Stimulated activated CD4-positive, alpha-beta T cell treated with anti-CD3 and anti-CD28 coated beads, Interleukin-2, amount 100 ng/mL, for 48 hours (primary cell): ENCODE data around the gene KIAA1614.

ENCODE experiments used
- DNase-seq, 2 donors: peaks; one replicate each; pipeline ENCODE4 v3.0.0-alpha.2; 2020

The KIAA1614 gene

DNA sequence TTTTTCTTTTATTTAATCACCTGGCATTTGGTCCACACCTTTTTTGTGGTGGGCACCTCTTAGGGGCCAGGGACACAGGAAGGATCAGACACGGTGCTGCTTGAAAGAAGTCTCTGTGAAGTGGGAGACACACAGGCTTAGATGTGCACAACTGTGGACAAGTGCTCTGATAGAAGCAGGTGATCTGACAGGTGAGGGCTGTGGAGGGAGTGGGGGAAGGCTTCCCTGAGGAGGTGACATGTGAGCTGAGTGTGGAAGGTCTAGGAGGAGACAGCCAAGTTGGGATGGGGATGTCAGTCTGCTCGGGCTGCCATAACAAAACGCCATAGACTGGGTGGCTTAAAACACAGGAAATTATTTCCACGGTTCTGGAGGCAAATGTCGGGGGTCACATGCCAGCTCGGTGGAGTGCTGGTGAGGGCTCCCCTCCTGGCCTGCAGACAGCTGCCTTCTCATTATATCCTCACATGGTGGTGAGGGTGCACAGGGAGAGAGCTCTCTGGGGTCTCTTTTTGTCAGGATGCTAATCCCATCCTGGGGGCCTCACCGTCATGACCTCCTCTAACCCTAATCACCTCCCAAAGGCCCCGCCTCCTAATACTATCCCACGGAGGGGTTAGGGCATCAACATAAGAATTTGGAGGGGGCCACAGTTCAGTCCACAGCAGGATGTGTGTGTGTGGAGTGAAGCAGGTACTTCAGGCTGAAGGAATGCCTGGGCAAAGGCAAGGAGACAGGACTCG, 5.2 kb upstream of the KIAA1614 start:
- DNase-seq = no peak

DNA sequence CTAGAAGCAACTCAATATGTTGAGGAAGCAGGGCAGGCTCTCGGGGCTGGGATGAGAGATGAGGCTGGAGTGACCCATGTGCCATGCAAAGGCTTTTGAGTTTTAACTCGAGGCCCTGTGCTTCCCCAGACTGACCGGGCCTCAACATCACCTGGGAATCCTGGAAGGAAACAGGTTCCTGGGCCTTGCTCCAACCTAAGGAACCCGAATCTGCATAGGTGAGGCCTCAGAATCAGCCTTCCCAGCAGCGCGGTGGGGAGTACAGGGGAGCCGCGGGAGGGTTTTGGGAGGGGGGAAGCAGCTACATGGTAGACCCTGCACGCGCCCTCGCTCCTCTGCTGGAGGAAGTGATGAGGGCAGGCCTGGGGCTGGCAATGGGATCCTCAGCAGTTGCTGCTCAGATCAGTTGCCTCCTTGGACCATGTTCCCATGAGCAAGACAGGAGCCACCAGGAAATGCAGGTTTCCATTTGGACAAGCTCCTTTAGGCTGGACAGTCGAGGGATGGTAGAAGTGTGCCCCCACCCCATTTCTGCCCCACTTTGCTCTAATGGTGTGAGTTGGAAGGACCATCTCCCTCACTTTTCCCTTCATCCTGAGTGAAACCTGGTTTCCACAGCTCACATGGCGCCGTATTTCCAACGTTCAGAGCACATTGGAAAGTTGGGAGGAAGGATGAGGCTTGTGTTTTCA, 4.5 kb upstream of the KIAA1614 start:
- no peak for DNase-seq

DNA sequence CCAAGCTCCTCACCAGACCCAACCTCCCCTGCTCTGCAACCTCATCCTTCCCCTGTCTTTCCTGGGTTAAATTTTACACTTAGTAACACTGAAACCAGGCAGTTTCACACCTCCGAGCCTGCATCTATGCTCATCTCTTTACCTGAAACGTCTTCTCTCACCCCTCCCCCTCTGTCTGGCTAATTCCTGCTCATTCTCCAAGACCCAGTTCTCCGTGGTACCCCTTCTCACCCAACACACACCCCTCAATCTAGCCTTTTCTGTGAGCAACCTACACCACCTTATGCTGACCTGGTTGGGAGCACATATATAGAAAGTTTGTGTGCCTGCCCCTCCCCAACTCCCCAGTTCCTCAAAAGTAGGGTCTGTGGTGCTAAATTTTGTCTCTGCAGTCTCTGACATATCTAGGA, 3.7 kb upstream of the KIAA1614 start:
- DNase-seq = no peak

DNA sequence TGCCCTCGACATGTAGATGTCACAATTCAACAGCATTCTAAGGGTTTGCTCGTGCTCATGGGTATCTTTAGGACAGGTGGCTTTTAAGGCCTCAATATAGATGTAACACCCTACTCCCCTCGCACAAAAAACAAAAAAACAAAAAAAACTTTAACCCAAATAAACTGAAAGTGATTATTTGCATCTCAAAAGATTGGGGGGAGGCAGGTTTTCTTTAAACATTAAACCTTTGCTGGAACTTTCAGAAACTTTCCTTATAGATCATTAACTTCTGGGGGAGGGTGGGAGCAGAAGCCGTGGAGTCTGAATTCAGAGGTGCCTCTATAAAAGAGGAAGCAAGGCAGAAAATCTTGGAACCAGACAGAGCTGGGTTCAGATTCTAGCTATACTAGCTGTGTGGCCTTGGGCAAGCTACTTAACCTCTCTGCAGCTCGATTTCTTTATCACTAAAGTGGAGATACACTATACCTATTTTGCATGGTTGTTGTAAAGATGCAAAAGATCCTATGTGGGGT, 3.2 kb upstream of the KIAA1614 start:
- DNase-seq = no peak

DNA sequence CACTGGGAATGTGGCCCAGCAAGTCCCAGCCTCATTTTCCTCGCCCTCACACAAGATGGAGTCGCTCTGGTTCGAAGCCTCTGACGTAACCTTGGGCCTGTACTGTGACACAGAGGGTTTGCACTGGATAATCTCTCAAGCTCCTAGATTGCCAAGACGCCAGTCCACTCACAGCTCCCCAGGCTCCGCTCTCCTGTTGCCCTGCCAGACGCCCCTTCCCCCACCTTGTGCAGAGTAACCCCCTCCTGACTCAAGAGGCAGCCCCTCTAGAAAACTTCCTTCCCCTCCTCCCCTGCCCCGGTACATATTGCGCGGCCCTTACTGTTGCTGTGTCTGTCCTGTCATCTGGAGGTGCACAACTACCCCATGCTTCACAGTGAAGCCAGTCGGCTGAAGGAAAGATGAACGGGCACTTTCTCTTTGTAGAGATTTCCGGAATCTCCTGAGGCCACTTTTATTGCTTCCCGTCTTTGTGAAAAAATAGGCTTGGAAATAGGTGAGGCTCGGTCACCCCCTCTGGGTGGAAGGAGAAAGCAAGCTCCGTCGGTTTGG, 981 bp upstream of the KIAA1614 start:
- DNase-seq = no peak

DNA sequence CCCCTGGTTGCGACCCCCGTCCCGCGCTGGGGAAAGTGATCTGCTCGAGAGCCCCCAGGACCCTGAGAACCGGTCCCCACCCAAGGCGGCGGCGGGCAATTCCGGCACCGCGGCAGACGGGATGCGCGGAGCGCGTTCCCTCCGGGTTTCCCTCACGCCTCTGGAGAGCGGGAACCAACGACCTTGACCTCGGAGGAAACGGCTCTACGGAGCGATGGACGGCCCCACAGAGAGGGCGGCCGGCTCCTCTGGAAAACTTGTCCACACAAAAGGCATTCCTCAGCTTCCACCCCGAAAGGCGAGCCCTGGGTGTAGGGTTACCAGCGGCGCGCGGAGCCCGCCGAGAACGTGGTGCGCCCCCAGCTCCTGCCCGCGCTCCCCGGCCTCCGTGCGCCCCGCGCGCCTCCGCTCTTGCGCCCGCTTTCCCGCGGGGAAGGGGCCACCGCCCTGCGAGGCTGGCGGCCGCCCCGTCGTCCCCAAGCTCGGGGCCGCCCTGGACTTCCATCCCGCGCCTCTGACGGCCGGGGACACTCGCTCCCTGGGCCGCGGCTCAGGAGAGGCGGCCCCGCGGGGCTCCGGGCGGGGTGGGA, 391 bp upstream of the KIAA1614 start:
- DNase-seq = no peak

DNA sequence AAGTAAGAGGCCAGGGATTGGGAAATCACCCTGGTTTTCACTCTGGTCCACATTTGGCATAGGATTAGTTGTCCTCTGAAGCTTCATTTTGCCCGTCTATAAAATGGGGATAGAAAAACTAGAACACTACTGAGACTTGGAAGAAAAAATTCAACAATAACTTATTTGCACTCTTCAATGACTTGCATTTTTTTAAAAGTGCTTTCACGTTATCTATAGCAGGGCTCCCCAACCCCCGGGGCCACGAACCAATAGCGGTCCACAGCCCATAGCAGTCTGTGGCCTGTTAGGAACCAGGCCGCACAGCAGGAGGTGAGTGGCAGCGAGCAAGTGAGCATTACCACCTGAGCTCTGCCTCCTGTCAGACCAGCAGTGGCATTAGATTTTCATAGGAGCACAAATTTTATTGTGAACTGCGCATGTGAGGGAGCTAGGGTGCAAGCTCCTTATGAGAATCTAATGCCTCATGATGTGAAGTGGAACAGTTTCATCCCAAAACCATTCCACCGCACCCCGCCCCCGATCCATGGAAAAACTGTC, 2.8 kb downstream of the KIAA1614 start:
- DNase-seq = no peak

DNA sequence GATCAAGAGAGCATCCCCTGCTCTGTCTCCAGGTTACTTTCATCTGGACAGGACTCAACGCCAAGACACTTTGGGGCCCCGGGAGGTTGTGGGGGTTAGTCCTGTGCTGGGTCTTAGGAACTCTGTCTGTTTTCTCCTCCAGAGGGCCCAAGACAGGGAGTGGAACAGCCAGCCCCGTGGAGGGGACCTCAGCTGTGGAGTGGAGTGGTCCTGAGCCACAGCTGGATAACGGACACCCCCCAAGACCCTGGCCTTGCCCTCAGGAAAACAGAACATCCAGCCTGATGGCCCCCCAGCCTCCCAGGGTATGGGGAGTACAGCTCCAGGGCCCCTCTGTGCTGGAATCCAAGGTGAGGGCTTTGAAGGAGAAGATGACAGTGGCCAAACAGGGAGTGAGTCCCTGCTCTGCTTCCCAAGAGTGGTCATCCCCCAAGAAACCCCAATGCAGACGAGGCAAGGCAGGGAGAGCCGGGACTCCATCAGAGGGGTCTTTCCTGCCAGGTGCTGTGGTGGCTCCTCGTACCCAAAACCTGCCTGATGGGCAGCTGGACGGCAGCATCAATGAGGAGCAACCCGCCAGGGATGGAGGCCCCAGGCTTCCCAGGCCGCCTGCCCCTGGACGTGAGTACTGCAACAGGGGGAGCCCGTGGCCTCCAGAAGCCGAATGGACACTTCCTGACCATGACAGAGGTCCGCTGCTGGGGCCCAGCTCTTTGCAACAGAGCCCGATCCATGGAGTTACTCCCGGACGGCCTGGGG, 3.5 kb downstream of the KIAA1614 start:
- DNase-seq = no peak

DNA sequence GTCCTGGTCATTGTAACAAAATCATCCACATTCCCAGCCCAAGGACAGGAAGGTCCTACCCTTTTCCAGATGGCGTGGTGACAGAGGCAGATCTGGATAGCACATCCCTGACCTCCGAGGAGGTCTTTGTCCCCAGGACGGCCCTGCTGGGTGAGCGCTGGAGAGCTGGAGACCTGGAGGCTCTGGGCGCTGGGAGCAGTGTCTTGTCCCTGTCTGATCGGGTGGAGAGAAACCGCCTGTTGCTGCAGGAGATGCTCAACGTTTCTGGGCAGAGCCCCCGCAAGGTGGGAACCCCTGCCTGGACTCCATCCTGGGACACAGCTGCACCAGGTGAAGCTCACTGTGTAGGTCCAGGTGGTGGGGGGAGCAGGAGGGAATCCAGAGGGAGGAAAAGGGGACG, 4.1 kb downstream of the KIAA1614 start:
- no peak for DNase-seq

DNA sequence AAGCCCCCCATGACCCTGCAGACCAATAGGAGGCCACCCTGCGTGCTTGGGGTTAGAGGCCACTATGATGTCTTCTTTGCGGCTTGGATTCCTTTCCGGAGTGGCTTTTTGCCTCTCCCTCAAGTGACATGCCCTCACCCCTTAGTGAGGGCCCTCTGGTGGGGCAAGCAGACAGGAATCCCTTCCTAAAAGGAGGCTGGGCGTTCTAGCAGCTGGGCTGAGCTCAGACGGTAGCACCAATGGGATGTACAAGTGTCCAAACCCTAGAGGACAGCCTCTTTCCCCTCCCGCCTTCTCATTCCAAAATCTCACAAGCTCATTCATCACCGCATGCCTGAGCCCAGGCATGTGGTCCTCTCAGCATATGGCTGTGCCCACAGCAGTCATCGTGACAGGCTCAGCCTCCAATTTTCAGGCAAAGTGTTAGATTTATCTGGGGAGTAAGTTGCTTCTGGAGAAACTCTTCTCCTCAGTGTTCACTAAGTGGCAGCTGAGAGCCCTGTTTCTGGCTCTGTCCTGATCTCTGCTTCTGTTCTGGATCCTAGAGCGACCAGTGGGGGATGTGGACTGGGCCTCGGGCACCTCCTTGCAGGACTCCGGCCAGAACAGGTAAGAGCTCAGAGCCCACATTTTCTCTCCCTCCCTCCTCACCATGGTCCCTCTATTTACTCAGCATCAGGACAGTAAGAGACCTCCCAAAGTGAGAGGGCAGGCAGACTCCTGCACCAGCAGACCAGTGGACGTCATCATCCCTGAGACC, 4.8 kb downstream of the KIAA1614 start:
- DNase-seq = no peak

DNA sequence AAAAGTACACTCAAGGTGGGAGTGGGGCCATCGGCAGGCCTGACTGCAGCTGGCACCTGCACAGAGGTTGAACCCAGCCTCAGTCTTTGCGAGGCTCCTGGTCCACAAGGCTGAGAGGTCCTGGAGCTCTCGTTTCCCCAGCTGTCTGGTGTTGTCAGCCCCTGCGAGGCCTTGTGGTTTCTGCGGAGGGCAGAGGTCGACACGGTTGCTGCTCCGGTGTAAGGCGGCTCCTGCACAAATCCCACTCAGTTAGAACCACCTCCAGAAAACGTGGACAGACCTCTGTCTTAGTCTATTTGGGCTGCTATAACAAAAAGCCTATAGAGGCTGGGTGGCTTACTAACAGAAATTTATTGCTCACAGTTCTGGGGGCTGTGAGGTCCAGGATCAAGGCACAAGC, 5.8 kb downstream of the KIAA1614 start:
- DNase-seq = no peak

DNA sequence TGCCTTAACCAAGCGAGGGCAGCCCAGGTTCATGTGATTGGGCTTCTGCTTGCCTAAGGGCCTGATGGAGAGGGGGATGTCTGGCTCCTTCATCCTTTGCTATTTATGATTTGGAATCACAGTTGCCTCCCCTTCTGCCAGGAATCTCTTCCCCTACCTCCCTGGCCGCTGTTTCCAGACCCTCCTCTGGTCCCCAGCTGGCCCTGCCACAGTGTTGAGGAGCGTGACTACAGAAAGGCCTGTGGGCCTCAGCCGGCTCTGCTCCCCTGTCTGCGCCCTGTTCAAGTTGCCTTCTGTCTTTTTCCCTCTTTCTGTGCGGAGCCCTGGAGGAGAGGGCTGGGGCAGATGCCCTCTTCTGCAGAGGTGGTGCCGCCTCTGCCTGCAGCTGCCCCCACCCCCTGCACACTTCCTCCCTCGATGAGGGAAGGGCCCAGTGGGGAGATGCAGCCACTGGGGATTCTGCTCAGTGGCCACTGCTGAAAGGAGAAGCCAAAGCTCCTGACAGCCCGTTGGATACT, 6.5 kb downstream of the KIAA1614 start:
- no peak for DNase-seq

DNA sequence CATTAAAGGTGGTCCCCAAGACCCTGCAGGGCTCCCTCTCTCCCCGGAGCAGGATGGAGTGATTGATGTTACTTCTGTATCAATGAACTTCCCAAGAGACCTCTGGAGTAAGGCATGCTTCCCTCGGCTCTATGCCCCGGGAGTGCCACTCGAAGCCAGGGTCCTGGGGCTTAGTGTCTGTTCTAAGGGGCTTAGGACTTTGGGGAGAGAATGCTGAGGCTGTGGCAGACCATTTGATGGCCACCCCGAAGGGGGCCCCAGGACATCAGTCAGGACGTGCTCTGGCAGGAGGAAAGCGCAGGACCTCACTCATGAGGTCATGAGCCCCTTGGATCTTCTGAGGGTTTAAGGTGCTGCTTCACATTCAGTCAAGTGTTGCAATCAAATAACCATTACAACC, 7.5 kb downstream of the KIAA1614 start:
- DNase-seq = no peak

DNA sequence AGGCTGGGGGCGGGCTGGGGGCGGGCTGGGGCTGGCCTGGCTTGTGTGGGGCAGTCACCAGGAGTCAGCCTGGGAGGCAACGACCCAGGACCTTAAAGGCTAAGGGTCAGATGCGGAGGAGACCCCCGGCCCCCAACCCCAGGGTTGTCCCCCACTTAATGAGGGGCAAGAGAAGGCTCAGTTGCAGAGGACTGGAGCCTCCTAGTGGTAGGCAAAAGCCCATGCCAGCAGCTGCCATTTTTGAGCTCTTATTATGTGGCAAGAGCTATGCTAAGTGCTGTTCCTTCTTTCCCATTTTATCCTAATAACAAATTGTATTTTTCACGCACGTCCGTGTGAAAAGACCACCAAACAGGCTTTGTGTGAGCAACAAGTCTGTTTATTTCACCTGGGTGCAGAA, 8.0 kb downstream of the KIAA1614 start:
- no peak for DNase-seq

DNA sequence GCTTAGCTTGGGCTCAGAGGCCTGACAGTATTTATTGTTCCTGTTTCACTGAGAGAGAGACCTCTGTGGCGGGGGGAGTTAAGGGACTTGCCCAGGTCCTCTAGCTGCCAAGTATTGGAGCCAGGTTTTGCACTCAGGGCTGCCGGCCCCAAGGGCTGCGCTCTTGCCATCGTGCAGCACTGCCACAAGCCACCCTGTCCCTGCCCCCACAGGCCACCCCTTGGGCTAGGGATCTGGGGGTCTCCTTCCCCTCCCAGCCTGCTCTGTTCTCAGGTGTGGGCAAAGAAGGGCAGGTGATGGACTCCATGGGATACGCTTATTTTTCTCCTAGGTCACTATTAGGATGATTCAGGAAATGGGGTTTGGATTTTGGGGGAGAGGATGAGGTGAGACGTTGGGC, 8.7 kb downstream of the KIAA1614 start:
- DNase-seq = no peak

DNA sequence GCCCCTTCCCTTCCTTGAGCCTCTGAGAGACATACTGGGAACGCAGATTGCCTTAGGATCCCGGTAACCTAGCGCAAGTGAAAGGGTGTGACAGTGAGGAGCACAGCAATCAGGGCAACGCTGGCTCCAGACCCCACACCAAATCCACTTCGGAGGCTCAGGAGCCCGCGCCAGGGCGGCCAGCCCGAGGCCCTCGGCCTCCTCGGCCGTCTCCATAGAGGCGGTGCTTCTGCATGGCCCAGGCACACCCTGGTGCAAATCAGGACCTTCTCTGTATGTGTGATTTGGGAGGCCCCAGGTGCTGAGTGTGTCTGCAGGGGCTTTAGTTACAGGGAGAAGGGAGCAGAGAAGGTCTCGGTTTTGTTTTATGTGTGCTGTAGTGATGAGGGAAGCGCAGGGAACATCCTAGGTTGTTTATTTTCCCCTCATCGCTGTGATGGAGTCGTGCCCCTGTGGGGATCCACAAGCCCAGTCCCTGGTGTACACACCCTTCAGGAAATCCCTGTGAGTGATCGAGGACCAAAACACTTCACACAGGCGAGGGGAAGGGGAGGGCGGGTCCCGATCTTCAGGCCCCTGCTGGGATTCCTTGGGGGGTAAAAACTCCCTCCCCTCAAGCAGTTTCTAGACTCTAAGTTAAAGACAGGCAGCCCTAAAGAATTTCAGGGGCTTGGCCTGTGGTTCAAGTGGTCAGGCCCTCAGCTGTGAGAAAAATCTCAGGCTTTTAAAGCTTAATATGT, 9.4 kb downstream of the KIAA1614 start:
- no peak for DNase-seq

DNA sequence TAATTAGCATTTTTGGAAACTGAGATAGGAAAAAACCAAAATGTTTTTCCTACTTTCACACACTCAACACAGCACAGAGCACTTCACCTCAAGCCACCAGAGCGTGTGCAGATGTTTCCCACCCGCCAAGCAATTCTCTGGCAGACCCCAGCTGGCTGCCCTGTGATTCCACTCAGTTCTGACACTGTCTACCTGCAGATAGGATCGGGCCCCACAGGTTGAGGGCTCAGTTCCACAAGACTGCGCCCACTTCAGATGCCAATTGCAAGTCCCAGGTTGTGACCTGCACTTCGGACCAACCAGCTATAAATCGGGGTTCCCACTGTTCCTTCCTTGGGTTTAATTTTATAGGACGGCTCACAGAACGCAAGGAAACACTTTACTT, 9.9 kb downstream of the KIAA1614 start:
- no peak for DNase-seq

DNA sequence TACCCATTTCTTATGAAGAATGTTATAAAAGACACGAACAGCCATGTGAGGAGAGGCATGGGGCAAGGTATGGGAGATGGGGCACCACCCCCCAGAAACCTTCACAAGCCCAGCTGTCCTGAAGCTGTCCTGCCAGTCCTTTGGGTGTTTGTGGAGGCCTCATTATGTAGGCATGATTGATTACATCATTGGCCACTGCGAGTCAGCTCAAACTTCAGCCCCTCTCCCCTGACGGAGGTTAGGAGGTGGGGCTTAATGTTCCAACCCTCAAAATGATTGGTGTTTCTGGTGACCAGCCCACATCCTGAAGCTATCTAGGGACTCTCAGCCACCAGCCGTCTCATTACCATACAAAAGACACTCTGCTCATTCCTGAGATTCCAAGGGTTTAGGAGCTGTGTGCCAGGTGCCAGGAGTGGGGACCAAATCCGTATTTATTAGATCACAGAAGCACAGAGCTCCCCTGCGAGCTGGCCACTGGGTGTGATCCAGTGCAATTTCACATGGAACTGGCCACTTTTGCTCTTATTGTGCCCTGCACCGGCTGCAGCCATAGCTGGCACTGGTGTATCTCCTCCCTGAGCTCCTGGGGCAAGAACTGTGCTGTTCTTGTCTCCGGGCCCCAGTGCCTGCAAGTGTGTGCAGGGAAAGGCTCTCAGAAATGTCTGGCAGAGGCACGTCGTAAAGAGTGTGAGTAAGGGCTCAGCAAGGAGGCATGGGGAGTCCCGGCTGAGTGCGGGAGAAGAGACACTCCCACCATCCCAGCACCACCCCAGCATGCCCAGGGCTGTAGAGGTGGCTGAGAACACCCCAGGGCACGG, 10.5 kb downstream of the KIAA1614 start:
- DNase-seq = no peak

DNA sequence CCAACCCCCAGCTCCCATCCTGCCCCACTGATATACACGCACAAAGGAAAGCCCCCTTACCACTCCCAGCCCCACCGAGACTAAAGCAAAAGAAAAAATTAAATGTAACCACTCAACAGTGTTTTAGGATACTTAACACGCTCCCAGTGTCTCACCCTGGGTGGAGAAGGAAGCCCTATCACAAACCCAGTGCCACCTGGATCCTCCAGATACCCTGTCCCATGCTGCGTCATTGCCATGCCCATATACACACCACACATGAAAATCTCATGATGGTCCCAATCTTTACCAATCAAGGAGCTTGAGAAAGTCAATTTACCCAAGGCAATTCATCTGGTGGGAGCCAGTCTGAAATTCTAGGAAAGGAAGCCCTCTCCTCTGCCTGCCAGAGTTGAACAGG, 11.2 kb downstream of the KIAA1614 start:
- DNase-seq = no peak

DNA sequence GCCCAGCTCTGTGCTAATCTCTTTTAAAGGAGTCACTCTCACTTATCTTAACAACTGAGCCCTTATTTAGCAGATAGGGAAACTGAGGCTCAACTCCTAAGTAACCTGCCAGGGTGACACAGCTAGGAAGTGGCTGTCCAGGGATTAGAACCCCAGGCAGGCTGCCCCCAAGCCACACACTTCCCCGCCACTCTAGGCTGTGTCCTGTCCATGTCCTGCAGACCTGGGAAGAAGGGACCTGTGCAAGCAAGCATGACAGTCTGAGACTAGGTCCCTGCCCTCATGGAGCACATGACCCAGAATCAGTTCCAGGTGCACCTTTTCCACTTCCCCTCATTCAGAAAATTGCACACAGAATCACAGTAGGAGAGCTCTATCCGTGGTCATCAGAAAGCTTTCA, 12.2 kb downstream of the KIAA1614 start:
- no peak for DNase-seq
